ENCODE measurements around the gene FUS. TPM values are rescaled to one million over a fixed set of nuclear protein-coding genes. Genes with fewer than 3 reads are reported as not detected.
"Not testable (repeated sequence)": the region's sequence is repeated elsewhere in the genome, so short reads cannot be mapped to it uniquely, and the experiment has no call there.

The FUS gene
- total RNA-seq, 1 experiment from 2014 or later, result 629 TPM

DNA sequence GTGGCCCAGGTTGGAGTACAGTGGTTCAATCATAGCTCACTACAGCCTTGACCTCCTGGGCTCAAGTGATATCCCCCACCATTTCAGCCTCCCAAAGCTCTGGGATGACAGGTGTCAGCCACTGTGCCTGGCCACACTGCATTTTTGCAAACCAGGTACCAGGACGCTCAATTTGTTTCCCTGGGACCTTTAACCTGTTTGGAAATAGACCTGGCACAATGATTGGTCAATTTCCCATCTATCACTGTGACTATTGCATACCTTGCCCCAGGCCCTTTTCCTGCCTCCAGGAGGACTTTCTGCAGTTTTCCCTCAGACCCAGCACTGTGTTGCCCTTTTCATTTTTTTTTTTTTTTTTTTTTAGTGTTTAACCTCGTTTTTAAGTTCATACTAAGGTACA, 11.1 kb upstream of the FUS start:
- intact Hi-C loops (cut with micrococcal nuclease; ENCODE audit: unreplicated experiment), result no loop called here
- Mint-ChIP-seq H3K36me3 (ENCODE audit: insufficient read depth, unreplicated experiment) (no peaks in the 10 kb centered on the region), H3K27ac (ENCODE audit: unreplicated experiment) (no peak overlapping the region), H3K9me3 (ENCODE audit: low read depth, unreplicated experiment) (no peaks in the 10 kb centered on the region), H3K27me3 (ENCODE audit: unreplicated experiment) (no peaks in the 10 kb centered on the region), H3K4me3 (ENCODE audit: low read depth, unreplicated experiment) (no peak overlapping the region), H3K4me1 (ENCODE audit: low read depth, unreplicated experiment) (peaks cover 8% of the 10 kb centered on the region)
- no peak for DNase-seq
- no TSS peak for BruUV-seq (replicated peaks)
- TF ChIP-seq, protein P1, sequence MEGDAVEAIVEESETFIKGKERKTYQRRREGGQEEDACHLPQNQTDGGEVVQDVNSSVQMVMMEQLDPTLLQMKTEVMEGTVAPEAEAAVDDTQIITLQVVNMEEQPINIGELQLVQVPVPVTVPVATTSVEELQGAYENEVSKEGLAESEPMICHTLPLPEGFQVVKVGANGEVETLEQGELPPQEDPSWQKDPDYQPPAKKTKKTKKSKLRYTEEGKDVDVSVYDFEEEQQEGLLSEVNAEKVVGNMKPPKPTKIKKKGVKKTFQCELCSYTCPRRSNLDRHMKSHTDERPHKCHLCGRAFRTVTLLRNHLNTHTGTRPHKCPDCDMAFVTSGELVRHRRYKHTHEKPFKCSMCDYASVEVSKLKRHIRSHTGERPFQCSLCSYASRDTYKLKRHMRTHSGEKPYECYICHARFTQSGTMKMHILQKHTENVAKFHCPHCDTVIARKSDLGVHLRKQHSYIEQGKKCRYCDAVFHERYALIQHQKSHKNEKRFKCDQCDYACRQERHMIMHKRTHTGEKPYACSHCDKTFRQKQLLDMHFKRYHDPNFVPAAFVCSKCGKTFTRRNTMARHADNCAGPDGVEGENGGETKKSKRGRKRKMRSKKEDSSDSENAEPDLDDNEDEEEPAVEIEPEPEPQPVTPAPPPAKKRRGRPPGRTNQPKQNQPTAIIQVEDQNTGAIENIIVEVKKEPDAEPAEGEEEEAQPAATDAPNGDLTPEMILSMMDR (IDR thresholded peaks at IDR 0.05; ENCODE audit: unreplicated experiment), result no peak
- CTCF ChIA-PET, result interaction anchor here (0.7 to 0.8 kb wide), 2 partner anchors 29 to 197 kb away, joined by 3 to 6 read pairs; no protein-coding TSS in a partner anchor

DNA sequence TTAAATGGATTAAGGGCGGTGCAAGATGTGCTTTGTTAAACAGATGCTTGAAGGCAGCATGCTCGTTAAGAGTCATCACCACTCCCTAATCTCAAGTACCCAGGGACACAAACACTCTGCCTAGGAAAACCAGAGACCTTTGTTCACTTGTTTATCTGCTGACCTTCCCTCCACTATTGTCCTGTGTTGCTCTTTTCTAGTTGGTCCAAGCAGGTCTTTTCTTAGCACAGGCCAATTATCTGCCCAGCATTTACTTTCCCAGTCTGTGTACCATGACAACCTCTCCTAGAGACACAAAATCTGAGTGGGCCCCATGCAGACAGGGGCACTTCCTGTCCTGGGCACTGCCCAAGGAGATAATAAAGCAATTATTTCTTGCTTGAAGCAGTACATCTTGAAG, 9.9 kb upstream of the FUS start:
- DNase-seq; BruUV-seq (replicated peaks); H3K27ac Mint-ChIP-seq (ENCODE audit: unreplicated experiment); H3K4me1 Mint-ChIP-seq (ENCODE audit: low read depth, unreplicated experiment); H3K4me3 Mint-ChIP-seq (ENCODE audit: low read depth, unreplicated experiment); H3K27me3 Mint-ChIP-seq (ENCODE audit: unreplicated experiment); H3K9me3 Mint-ChIP-seq (ENCODE audit: low read depth, unreplicated experiment); intact Hi-C loops (cut with micrococcal nuclease; ENCODE audit: unreplicated experiment); CTCF ChIA-PET; H3K36me3 Mint-ChIP-seq (ENCODE audit: insufficient read depth, unreplicated experiment): not testable (repeated sequence)

DNA sequence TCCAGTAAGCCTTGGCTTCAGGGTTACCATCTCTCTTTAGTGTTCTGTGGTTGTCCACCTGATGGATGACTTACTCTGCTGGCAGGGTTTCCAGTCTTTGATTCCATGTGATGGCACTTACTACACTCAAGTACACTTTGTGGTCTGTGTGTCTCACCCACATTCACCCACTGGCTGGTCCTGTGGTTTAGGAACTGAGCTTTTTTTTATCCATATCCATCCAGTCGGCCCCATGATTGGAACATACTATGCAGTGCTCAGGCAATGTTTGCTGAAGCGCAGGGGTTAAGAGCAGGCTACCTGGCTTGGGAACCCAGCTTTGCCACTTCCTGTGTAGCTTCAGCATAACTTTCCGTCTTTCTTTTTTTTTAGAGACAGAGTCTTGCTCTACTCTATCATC, 2.8 kb upstream of the FUS start:
- BruUV-seq (replicated peaks), result no TSS peak
- no peak for DNase-seq
- CTCF ChIA-PET, result no interaction called here

DNA sequence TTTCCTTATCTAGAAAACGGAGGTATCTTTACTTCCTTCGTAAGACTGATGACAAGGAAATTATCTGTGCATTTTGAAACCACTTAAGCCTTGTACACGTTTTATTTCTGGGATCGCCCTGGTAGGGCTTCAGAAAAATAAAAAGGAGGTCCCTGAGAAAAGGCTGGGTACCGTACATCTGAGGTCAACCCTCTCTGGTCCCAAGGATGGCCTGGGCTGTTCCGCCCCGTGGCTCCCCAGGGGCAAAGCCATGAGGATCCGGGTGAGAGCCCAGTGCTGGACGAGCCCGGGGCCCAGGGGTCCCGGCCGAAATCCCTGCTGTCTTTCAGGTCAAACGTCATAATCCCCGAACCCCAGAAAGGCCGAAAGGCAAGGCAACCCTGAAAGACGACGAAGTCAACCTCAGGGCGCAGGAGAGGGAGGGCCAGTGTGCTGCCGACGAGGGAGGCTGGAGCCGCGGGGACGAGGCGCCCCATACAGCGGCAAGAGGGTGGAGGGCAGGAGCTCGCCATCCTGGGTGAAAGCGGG, 656 bp upstream of the FUS start:
- DNase-seq, result no peak
- H3K9me3 Mint-ChIP-seq (ENCODE audit: low read depth, unreplicated experiment), result no peaks in the 10 kb centered on the region
- BruUV-seq (replicated peaks), result TSS peak; percentile 91
- H3K27ac Mint-ChIP-seq (ENCODE audit: unreplicated experiment), result peak overlapping the region; percentile 97
- intact Hi-C loops (cut with micrococcal nuclease; ENCODE audit: unreplicated experiment), result no loop called here
- H3K4me3 Mint-ChIP-seq (ENCODE audit: low read depth, unreplicated experiment), result peak overlapping the region; percentile 82
- peaks cover 53% of the 10 kb centered on the region for H3K36me3 Mint-ChIP-seq (ENCODE audit: insufficient read depth, unreplicated experiment)
- peaks cover 22% of the 10 kb centered on the region for H3K4me1 Mint-ChIP-seq (ENCODE audit: low read depth, unreplicated experiment)
- CTCF ChIA-PET, result interaction anchor here (1.0 to 1.7 kb wide), 5 partner anchors 25 to 194 kb away, joined by 3 to 9 read pairs (median 5); partner anchors contain the start of gene HSD3B7
- no peaks in the 10 kb centered on the region for H3K27me3 Mint-ChIP-seq (ENCODE audit: unreplicated experiment)
- TF ChIP-seq, protein P1 (IDR thresholded peaks at IDR 0.05; ENCODE audit: unreplicated experiment), result no peak

More for the DNA sequence above, 2.8 kb upstream of the FUS start:
- Mint-ChIP-seq H3K27ac (ENCODE audit: unreplicated experiment) (no peak overlapping the region), H3K4me1 (ENCODE audit: low read depth, unreplicated experiment) (peaks cover under 1% of the 10 kb centered on the region), H3K4me3 (ENCODE audit: low read depth, unreplicated experiment) (no peak overlapping the region), H3K36me3 (ENCODE audit: insufficient read depth, unreplicated experiment) (peaks cover 32% of the 10 kb centered on the region), H3K27me3 (ENCODE audit: unreplicated experiment) (no peaks in the 10 kb centered on the region), H3K9me3 (ENCODE audit: low read depth, unreplicated experiment) (no peaks in the 10 kb centered on the region)
- intact Hi-C loops (cut with micrococcal nuclease; ENCODE audit: unreplicated experiment), result no loop called here
- TF ChIP-seq, protein P1 (IDR thresholded peaks at IDR 0.05; ENCODE audit: unreplicated experiment), result no peak

Data from Calu3 (cell line).